GM19397 (cell line): ENCODE results near the gene FAT2.

ENCODE experiments used
- ATAC-seq: cut with Tn5 transposase; IDR thresholded peaks from one replicate; pipeline ENCODE4 v1.9.1; 2021; ENCODE audit warnings: mild to moderate bottlenecking, moderate library complexity; ENCODE audit not compliant: unreplicated experiment

Gene FAT2

DNA sequence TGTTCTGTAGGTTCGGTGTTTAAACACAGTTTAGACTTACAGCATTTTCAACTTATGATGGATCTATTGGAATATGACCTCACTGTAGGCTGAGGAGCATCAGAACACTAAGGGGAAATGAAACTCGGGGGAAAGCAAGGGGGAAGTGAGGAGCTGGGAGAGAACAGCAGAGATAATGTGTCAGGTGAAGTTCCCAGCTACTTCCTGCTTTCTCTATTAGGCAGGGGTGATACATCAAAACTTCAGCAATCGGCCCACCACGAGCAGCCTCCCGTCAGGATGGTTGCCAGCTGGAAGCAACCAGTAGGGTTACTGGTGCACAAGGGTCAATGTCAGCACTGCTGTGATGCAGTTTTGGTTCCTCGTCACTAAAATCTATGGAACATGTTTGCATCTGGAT is 34.3 kb downstream of the FAT2 start:
- ATAC-seq: no peak

- no peak for ATAC-seq
Measured at GRCh38 chr5:151555760-151556576, 35.2 kb downstream of the FAT2 start.

- ATAC-seq: no peak
Measured at GRCh38 chr5:151553695-151554094, 37.4 kb downstream of the FAT2 start.

DNA sequence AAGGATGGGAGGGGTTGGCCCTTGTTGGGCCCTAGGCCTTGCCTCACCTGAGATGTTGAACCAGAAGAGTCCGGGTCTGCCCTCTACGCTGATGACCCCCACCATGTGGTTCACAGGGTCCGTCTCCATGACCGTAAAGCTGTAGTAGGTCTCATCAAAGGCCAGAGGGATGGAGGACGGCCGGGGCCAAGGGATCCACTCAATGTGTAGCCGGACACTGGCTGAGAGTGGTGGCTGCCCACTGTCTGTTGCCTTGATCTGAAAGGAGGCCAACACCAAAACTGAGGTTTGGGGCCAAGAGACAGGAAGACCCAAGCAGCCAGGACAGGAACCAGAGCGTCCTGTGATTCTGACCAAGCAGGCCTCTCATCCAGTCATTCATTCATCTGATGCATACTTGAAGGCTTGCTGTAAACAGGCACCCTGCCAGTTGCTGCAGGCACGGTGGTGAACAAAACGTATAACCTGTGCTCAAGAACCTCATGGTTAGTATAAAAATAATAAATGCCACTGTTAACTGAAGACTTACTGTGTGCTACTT is 37.9 kb downstream of the FAT2 start:
- ATAC-seq: no peak

- ATAC-seq: no peak
Measured at GRCh38 chr5:151551985-151552384, 39.1 kb downstream of the FAT2 start.

DNA sequence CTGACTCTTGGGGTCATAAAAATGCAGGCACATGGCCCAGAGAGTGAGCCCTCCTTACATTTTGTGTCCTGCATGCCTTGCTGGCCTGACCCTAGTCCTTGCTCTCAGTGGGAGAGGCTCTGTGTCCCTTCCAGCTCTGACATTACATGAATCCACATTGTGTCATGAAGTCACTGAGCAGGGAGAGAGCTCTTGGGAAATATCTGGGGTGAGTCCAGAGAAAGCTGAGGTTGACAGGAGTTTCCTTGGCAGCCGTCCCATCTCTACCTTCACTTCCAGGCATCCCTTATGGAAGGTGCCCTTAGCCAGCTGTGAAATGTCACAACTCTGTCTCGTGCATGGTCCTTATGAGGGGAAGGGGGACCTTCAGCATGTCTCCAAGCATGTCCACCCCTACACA is 41.0 kb downstream of the FAT2 start:
- ATAC-seq: no peak

- no peak for ATAC-seq
Measured at GRCh38 chr5:151549713-151550112, 41.4 kb downstream of the FAT2 start.

GRCh38 chr5:151547364-151547763 is 43.8 kb downstream of the FAT2 start:
- ATAC-seq: no peak

GRCh38 chr5:151541571-151541970 is 49.6 kb downstream of the FAT2 start:
- no peak for ATAC-seq
